ENCODE data around the gene NHERF1. TPM values are rescaled to one million over a fixed set of nuclear protein-coding genes. Genes with fewer than 3 reads are reported as not detected.

The NHERF1 gene
- total and polyA plus RNA-seq, 9 of the 15 experiments (the other 6 are each of a cell fraction or from before 2014, with no cell fraction given), result 11.4 to 79.9 (median 36.9) TPM

DNA sequence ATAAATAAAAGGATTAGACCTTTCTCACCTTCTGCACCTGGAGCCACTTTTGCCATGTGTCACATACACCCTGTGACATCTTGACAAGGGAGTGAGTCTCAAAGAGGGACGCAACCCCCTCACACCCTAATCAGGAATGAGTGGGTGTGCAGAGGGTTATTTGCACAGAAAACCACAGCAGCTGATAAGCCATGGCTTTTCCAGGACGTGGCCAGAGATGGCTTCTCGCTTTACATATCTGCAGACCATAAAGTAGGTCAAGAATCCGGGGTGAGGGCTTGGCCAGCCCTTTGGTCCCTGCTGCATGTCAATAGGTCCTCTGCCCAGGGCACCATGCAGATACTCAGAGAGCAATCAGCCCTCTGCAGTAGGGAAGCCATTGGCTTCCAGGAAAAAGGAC is 33.3 kb upstream of the NHERF1 start (continued):
- TF ChIP-seq BRF1 (IDR thresholded peaks at IDR 0.05; ENCODE audit: borderline replicate concordance, extremely low read depth, insufficient read length) (no peak), SIX5 (IDR thresholded peaks at IDR 0.05; ENCODE audit: borderline replicate concordance in 1 of 2, insufficient read depth in 1 of 2, low read depth in 1 of 2, low read length in 2 of 2) (no peak), CHD2 (IDR thresholded peaks at IDR 0.05; ENCODE audit: low read depth, low read length) (no peak), ETV6 (IDR thresholded peaks at IDR 0.05; ENCODE audit: borderline replicate concordance in 1 of 2, low read depth in 2 of 2, low read length in 1 of 2) (no peak), ETV6 (CRISPR knock-in tag; IDR thresholded peaks at IDR 0.05; ENCODE audit: borderline replicate concordance) (no peak), ZNF644 (tag; IDR thresholded peaks at IDR 0.05; ENCODE audit: low read depth) (0 out of 2 replicates have a peak, but pooled peaks have one; percentile 42), DMBX1 (CRISPR knock-in tag; IDR thresholded peaks at IDR 0.05; ENCODE audit: borderline replicate concordance) (peak; percentile 60; the same call in 1 of the 2 replicates), ARID1B (IDR thresholded peaks at IDR 0.05) (peak; percentile 84), PPARD (CRISPR knock-in tag; IDR thresholded peaks at IDR 0.05) (no peak), ELF2 (CRISPR knock-in tag; IDR thresholded peaks at IDR 0.05) (no peak), DPF2 (IDR thresholded peaks at IDR 0.05) (peak; percentile 75), PBX2 (CRISPR knock-in tag; IDR thresholded peaks at IDR 0.05; ENCODE audit: low read depth) (no peak), PBX2 (tag; conservative IDR thresholded peaks at IDR 0.05; ENCODE audit: low read depth) (0 out of 2 replicates have a peak, but pooled peaks have one; percentile 23), CREM (IDR thresholded peaks at IDR 0.05; ENCODE audit: low read depth) (peak; percentile 46; the same call in 1 of the 2 replicates), DEAF1 (CRISPR knock-in tag; IDR thresholded peaks at IDR 0.05) (no peak), ESRRA (IDR thresholded peaks at IDR 0.05; ENCODE audit: borderline replicate concordance, low read depth) (peak; percentile 92; the same call in 1 of the 2 replicates), ZKSCAN1 (IDR thresholded peaks at IDR 0.05; ENCODE audit: low read depth, low read length) (no peak), TCF3 (CRISPR knock-in tag; IDR thresholded peaks at IDR 0.05) (peak; percentile 87), BACH1 (tag; IDR thresholded peaks at IDR 0.05) (no peak), CCAR2 (IDR thresholded peaks at IDR 0.05; ENCODE audit: low read depth, low read length) (no peak), SOX6 (IDR thresholded peaks at IDR 0.05) (peak; percentile 84)
- TF ChIP-seq, protein P1, sequence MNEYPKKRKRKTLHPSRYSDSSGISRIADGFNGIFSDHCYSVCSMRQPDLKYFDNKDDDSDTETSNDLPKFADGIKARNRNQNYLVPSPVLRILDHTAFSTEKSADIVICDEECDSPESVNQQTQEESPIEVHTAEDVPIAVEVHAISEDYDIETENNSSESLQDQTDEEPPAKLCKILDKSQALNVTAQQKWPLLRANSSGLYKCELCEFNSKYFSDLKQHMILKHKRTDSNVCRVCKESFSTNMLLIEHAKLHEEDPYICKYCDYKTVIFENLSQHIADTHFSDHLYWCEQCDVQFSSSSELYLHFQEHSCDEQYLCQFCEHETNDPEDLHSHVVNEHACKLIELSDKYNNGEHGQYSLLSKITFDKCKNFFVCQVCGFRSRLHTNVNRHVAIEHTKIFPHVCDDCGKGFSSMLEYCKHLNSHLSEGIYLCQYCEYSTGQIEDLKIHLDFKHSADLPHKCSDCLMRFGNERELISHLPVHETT (CRISPR knock-in tag; conservative IDR thresholded peaks at IDR 0.05 in 1 of 2, IDR thresholded peaks at IDR 0.05 in 1 of 2), result peak in 1 of 2 experiments; percentile 43; a peak in 1 of 4 replicates
- TF ChIP-seq, protein P2, sequence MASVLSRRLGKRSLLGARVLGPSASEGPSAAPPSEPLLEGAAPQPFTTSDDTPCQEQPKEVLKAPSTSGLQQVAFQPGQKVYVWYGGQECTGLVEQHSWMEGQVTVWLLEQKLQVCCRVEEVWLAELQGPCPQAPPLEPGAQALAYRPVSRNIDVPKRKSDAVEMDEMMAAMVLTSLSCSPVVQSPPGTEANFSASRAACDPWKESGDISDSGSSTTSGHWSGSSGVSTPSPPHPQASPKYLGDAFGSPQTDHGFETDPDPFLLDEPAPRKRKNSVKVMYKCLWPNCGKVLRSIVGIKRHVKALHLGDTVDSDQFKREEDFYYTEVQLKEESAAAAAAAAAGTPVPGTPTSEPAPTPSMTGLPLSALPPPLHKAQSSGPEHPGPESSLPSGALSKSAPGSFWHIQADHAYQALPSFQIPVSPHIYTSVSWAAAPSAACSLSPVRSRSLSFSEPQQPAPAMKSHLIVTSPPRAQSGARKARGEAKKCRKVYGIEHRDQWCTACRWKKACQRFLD (CRISPR knock-in tag; IDR thresholded peaks at IDR 0.05), result peak; percentile 89
